ENCODE measurements around the gene FURIN. TPM values are rescaled to one million over a fixed set of nuclear protein-coding genes. Genes with fewer than 3 reads are reported as not detected.

FURIN gene
- total RNA-seq, 1 donor from 2014 or later: 122 TPM

DNA sequence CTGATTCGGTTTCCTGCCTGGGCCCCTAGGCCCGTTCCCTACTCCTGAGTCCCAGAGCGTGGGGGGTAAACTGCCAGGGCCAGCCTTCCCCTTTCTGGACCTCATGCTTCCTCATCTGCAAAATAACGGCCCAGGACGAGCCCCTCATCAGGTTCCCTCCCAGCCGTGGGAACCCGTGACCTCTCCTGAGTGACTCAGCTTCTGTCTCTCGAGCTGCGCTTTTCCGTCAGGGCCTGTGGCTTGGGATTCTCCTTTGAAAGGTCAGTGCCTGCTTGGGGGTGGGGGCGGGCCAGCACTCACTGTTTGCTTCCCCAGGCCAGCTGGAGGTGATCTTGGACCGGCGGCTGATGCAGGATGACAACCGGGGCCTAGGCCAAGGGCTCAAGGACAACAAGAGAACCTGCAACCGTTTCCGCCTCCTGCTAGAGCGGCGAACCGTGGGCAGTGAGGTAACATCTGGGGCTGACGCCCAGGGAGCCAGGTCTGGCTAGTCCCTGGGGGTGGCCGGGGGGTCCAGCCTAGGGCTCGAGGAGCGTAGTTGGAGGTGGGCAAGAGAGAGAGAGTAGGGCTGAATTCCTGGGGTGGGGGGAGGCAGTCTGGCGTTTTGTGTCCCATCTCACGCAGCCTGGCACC is 47.5 kb downstream of the FURIN start:
- DNase-seq (ENCODE audit: low read depth) (no peak), FAIRE-seq (no peak)
- Histone ChIP-seq H2AFZ (ENCODE audit: low read depth, low read length) (no peak overlapping the region), H3K79me2 (ENCODE audit: insufficient read depth, low read length) (no peaks in the 10 kb centered on the region), H3K27me3 (ENCODE audit: insufficient read depth, low read length) (no peaks in the 10 kb centered on the region), H3K4me3 (ENCODE audit: insufficient read depth, low read depth, low read length) (no peak overlapping the region), H3K4me1 (ENCODE audit: insufficient read depth, low read length) (peaks cover 7% of the 10 kb centered on the region), H3K9me3 (ENCODE audit: insufficient read depth, low read depth, low read length) (no peaks in the 10 kb centered on the region), H3K36me3 (ENCODE audit: insufficient read depth, low read length) (peaks cover 3% of the 10 kb centered on the region), H3K9ac (ENCODE audit: low read length) (no peak overlapping the region), H3K4me2 (ENCODE audit: low read length) (no peak overlapping the region), H4K20me1 (ENCODE audit: insufficient read depth, low read length) (no peaks in the 10 kb centered on the region), H3K27ac (ENCODE audit: low read depth, low read length) (no peak overlapping the region)
- H3K4me3 Mint-ChIP-seq (ENCODE audit: unreplicated experiment): peak overlapping the region; percentile 60
- TF ChIP-seq CTCF (IDR thresholded peaks at IDR 0.05; ENCODE audit: insufficient read depth, low read depth, low read length): no peak
- no peak for TF ChIP-seq EZH2 (IDR thresholded peaks at IDR 0.05; ENCODE audit: insufficient read depth, low read length)
- peaks cover 22% of the 10 kb centered on the region for H3K36me3 Mint-ChIP-seq (ENCODE audit: low read depth, unreplicated experiment)
- peaks cover 17% of the 10 kb centered on the region for H3K4me1 Mint-ChIP-seq (ENCODE audit: low read depth, unreplicated experiment)
- peak overlapping the region; percentile 89 for H3K27ac Mint-ChIP-seq (ENCODE audit: unreplicated experiment)
- no peaks in the 10 kb centered on the region for H3K9me3 Mint-ChIP-seq (ENCODE audit: unreplicated experiment)
- peaks cover 2% of the 10 kb centered on the region for H3K27me3 Mint-ChIP-seq (ENCODE audit: low read depth, unreplicated experiment)

DNA sequence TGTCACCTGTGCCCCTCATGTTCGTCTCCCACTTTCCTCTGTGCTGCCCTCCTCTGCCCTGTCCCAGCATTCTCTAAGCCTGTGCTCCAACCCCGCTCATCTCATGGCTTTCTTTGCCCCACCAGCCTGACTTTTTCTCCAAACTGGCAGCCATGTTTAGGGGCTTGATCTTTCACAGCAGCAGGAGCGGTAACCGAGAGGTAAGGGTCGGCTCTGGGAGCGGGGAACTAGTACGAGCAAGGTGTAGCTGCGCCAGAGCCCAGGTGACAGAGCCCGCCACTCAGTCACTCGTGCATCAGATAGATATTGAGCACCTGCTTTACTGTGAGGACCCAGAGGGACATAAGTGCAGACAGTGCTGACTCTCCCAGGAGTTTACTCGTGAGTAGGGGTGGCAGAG is 48.1 kb downstream of the FURIN start:
- H3K27ac Mint-ChIP-seq (ENCODE audit: unreplicated experiment): peak overlapping the region; percentile 59
- no peaks in the 10 kb centered on the region for H4K20me1 ChIP-seq (ENCODE audit: insufficient read depth, low read length)
- no peak overlapping the region for H3K4me3 ChIP-seq (ENCODE audit: insufficient read depth, low read depth, low read length)

More for the DNA sequence above, 48.1 kb downstream of the FURIN start:
- Mint-ChIP-seq H3K4me1 (ENCODE audit: low read depth, unreplicated experiment) (peaks cover 17% of the 10 kb centered on the region), H3K36me3 (ENCODE audit: low read depth, unreplicated experiment) (peaks cover 25% of the 10 kb centered on the region), H3K27me3 (ENCODE audit: low read depth, unreplicated experiment) (peaks cover 2% of the 10 kb centered on the region), H3K9me3 (ENCODE audit: unreplicated experiment) (no peaks in the 10 kb centered on the region), H3K4me3 (ENCODE audit: unreplicated experiment) (no peak overlapping the region)
- no peak overlapping the region for H2AFZ ChIP-seq (ENCODE audit: low read depth, low read length)
- no peak overlapping the region for H3K27ac ChIP-seq (ENCODE audit: low read depth, low read length)
- TF ChIP-seq EZH2 (IDR thresholded peaks at IDR 0.05; ENCODE audit: insufficient read depth, low read length) (no peak), CTCF (IDR thresholded peaks at IDR 0.05; ENCODE audit: insufficient read depth, low read depth, low read length) (no peak)
- H3K4me2 ChIP-seq (ENCODE audit: low read length): no peak overlapping the region
- peaks cover 7% of the 10 kb centered on the region for H3K4me1 ChIP-seq (ENCODE audit: insufficient read depth, low read length)
- no peaks in the 10 kb centered on the region for H3K27me3 ChIP-seq (ENCODE audit: insufficient read depth, low read length)
- H3K9ac ChIP-seq (ENCODE audit: low read length): no peak overlapping the region
- H3K79me2 ChIP-seq (ENCODE audit: insufficient read depth, low read length): no peaks in the 10 kb centered on the region
- peaks cover 3% of the 10 kb centered on the region for H3K36me3 ChIP-seq (ENCODE audit: insufficient read depth, low read length)
- DNase-seq (ENCODE audit: low read depth) (no peak), FAIRE-seq (no peak)
- no peaks in the 10 kb centered on the region for H3K9me3 ChIP-seq (ENCODE audit: insufficient read depth, low read depth, low read length)

All from astrocyte (in vitro differentiated cells and primary cell).